Measurements from ENCODE around the gene PRRT1B.

PRRT1B gene

GRCh38 chr9:131554087-131554842 is 8.9 kb downstream of the PRRT1B start:
- Histone ChIP-seq H3K9ac (ENCODE audit: insufficient read length) (no peak overlapping the region), H3K4me3 (no peak overlapping the region), H3K9me3 (ENCODE audit: low read depth, low read length) (no peaks in the 10 kb centered on the region), H3K36me3 (ENCODE audit: insufficient read depth, low read length) (no peaks in the 10 kb centered on the region), H3K27ac (no peak overlapping the region)
- no peak for TF ChIP-seq EZH2 (IDR thresholded peaks at IDR 0.05)
- no peak for DNase-seq (ENCODE audit: low read depth, low spot score)

DNA sequence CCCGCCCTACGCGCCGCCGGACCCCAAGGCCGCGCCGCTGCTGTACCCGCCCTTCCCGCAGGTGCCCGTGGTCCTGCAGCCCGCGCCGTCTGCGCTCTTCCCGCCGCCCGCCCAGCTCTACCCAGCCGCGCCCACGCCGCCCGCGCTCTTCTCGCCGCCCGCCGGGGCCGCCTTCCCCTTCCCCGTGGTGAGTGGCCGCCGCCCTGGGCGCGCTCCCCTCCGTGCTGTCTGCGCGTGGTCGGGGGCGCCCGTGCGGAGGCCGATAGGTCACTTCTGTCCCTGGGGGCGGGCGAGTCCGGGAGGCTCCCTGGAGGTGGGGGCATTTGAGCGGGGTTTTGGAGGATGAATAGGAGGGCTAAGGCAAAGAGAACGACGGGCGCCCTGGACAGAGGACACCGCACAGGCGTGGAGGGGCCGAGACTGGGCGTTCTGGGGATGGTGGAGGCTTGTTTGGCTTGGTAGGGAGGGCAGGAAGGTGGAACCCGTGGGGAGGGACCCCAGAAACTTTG is 9.6 kb downstream of the PRRT1B start:
- Histone ChIP-seq H3K36me3 (ENCODE audit: insufficient read depth, low read length) (no peaks in the 10 kb centered on the region), H3K27ac (no peak overlapping the region), H3K9ac (ENCODE audit: insufficient read length) (no peak overlapping the region), H3K4me3 (no peak overlapping the region), H3K9me3 (ENCODE audit: low read depth, low read length) (no peaks in the 10 kb centered on the region)
- no peak for TF ChIP-seq FOXP2 (optimal IDR thresholded peaks at IDR 0.05; ENCODE audit: control extremely low read depth, extremely low read length, insufficient read depth)
- DNase-seq (ENCODE audit: low read depth, low spot score), result no peak

DNA sequence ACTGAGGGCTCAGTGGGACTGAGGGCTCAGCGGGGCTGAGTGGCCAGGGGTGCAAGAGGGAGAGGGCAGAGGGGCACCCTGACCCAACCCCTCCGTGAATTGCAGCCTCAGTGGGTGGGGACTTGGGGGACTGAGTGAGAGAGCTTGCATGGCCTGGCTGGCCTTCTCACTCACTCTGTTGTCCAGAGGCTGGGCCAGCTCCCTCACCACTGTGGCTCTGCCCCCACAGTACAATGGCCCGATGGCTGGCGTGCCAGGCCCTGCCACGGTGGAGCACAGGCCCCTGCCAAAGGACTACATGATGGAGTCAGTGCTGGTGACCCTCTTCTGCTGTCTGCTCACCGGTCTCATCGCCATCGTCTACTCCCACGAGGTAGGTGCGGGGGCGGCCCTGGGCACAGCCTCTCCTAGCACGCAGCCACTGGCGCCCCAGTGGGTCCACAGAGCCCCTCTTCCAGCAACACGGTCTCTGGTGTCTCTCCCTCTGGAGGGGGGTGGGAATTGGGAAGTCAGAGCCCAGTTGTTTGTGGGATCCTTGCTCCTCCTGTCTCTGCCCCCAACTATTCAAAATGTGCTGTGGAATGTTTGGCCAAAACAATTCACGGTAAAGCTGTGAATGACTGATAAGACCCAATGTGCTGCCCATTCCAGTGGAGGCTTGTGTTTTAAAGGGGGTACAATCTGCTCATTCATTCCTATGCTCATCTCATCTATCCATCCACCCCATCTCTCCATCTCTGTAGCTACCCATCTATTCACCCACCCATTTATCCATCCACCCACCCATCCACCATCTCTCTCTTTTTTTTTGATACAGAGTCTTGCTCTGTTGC is 10.7 kb downstream of the PRRT1B start:
- DNase-seq (ENCODE audit: low read depth, low spot score), result no peak
- H3K9me3 ChIP-seq (ENCODE audit: low read depth, low read length), result no peaks in the 10 kb centered on the region
- TF ChIP-seq FOXP2 (optimal IDR thresholded peaks at IDR 0.05; ENCODE audit: control extremely low read depth, extremely low read length, insufficient read depth) (no peak), POLR2AphosphoS5 (IDR thresholded peaks at IDR 0.05; ENCODE audit: borderline replicate concordance, low read depth, low read length) (no peak), EZH2 (IDR thresholded peaks at IDR 0.05) (no peak)
- no peak overlapping the region for H3K27ac ChIP-seq
- no peak overlapping the region for H3K9ac ChIP-seq (ENCODE audit: insufficient read length)
- H3K36me3 ChIP-seq (ENCODE audit: insufficient read depth, low read length), result no peaks in the 10 kb centered on the region
- no peak overlapping the region for H3K4me3 ChIP-seq

DNA sequence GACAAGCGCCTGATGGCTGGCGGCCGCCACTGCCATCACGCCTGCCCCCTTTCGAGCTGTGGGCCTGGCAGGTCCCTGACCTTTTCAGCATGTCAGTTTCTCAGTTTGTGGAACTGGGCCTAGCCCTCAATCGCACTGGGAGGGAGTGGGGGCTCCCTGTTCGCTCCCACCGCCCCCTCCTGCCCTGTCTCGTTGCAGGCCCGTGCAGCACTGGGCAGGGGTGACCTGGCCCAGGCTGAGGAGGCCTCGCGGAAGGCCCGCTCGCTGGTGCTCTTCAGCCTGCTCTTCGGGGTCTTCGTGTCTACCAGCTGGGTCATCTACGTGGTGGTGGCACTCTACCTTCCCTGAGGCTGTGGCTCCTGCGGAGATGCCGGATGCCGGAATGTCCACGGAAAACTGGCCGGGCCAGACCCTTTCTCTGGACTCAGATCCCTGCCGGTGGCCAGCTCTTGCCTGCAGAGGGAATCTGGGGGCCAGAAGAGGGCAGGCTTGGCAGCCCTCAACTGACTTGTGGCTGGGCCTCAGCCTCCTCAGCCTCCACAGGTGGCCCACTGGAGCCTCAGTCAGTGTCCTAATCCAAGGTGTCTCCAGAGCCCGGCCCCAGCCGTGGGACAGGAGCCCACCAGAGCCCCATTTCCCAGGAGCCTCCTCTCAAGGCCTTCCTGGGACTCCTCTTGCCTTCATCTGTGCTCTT is 12.7 kb downstream of the PRRT1B start:
- DNase-seq (ENCODE audit: low read depth, low spot score), result no peak
- H3K27ac ChIP-seq, result no peak overlapping the region
- H3K36me3 ChIP-seq (ENCODE audit: insufficient read depth, low read length), result no peaks in the 10 kb centered on the region

DNA sequence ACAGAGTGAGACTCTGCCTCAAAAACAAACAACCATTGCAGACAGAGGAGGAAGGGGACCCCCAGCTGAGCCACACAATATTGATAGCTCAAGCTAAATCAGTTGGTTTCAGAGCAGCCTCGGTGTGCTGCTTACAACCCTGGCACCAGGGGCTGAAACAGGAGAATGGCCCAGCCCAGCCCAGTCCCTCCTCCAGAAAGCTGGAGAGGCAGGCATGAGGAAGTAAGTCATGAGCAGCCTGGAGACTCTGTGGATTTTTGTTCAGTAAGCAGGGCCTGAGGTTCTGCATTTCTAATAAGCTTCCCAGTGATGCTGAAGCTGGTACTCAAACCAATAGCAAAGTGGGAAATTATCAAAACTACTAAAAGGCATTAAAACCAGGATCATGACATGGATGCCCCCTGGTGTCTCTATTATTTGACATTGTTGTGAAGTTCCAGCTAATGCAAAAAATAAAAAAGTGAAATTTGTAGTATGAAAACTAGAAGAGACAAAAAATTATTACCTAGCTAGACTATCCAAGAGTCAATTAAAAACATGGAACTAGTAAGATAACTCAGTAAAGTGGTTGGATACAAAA is 14.2 kb downstream of the PRRT1B start:
- TF ChIP-seq POLR2AphosphoS5 (IDR thresholded peaks at IDR 0.05; ENCODE audit: borderline replicate concordance, low read depth, low read length) (no peak), EZH2 (IDR thresholded peaks at IDR 0.05) (no peak), FOXP2 (optimal IDR thresholded peaks at IDR 0.05; ENCODE audit: control extremely low read depth, extremely low read length, insufficient read depth) (no peak)
- Histone ChIP-seq H3K4me3 (no peak overlapping the region), H3K36me3 (ENCODE audit: insufficient read depth, low read length) (no peaks in the 10 kb centered on the region), H3K9ac (ENCODE audit: insufficient read length) (no peak overlapping the region), H3K27ac (no peak overlapping the region), H3K9me3 (ENCODE audit: low read depth, low read length) (no peaks in the 10 kb centered on the region)
- DNase-seq (ENCODE audit: low read depth, low spot score), result no peak

More for the DNA sequence above, 12.7 kb downstream of the PRRT1B start:
- TF ChIP-seq POLR2AphosphoS5 (IDR thresholded peaks at IDR 0.05; ENCODE audit: borderline replicate concordance, low read depth, low read length) (no peak), FOXP2 (optimal IDR thresholded peaks at IDR 0.05; ENCODE audit: control extremely low read depth, extremely low read length, insufficient read depth) (no peak), EZH2 (IDR thresholded peaks at IDR 0.05) (no peak)
- Histone ChIP-seq H3K4me3 (no peak overlapping the region), H3K9me3 (ENCODE audit: low read depth, low read length) (no peaks in the 10 kb centered on the region), H3K9ac (ENCODE audit: insufficient read length) (no peak overlapping the region)

GRCh38 chr9:131562032-131562959 is 17.0 kb downstream of the PRRT1B start:
- DNase-seq (ENCODE audit: low read depth, low spot score), result no peak
- Histone ChIP-seq H3K4me3 (no peak overlapping the region), H3K36me3 (ENCODE audit: insufficient read depth, low read length) (no peaks in the 10 kb centered on the region), H3K9ac (ENCODE audit: insufficient read length) (no peak overlapping the region), H3K9me3 (ENCODE audit: low read depth, low read length) (no peaks in the 10 kb centered on the region), H3K27ac (no peak overlapping the region)
- TF ChIP-seq EZH2 (IDR thresholded peaks at IDR 0.05) (no peak), FOXP2 (optimal IDR thresholded peaks at IDR 0.05; ENCODE audit: control extremely low read depth, extremely low read length, insufficient read depth) (no peak), POLR2AphosphoS5 (IDR thresholded peaks at IDR 0.05; ENCODE audit: borderline replicate concordance, low read depth, low read length) (no peak)

DNA sequence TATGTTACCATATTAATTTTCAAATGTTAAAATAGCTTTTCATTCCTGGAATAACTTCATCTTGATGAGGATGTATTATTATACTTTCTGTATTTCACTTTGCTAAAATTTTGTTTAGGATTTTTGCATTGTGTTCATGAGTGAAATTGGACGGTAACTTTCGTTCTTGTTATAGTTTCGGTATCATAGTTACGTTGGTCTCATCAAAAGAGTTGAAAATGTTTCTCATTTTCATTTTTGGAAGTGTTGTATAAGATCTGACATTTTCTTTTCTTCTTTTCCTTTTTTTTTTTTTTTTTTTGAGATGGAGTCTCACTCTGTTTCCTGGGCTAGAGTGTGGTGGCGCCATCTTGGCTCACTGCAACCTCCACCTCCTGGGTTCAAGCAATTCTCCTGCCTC is 20.0 kb downstream of the PRRT1B start:
- Histone ChIP-seq H3K36me3 (ENCODE audit: insufficient read depth, low read length) (no peaks in the 10 kb centered on the region), H3K27ac (no peak overlapping the region), H3K9ac (ENCODE audit: insufficient read length) (no peak overlapping the region), H3K4me3 (no peak overlapping the region), H3K9me3 (ENCODE audit: low read depth, low read length) (no peaks in the 10 kb centered on the region)
- no peak for DNase-seq (ENCODE audit: low read depth, low spot score)
- TF ChIP-seq POLR2AphosphoS5 (IDR thresholded peaks at IDR 0.05; ENCODE audit: borderline replicate concordance, low read depth, low read length) (no peak), FOXP2 (optimal IDR thresholded peaks at IDR 0.05; ENCODE audit: control extremely low read depth, extremely low read length, insufficient read depth) (no peak), EZH2 (IDR thresholded peaks at IDR 0.05) (no peak)
